Astrocyte of the spinal cord (primary cell): ENCODE results near the gene RIMS4.
A peak's percentile ranks its signal among the peaks of the same experiment; 100 is the strongest.

Source experiments
- DNase-seq: peaks from one replicate; pipeline ENCODE4 v3.0.0; 2011; ENCODE audit warnings: low read depth, low spot score
- H3K4me3 ChIP-seq: 2 replicates; pipeline ENCODE4 v1.5.1; 2011; ENCODE audit warnings: low read depth, mild to moderate bottlenecking, low read length, moderate library complexity
- CTCF ChIP-seq: IDR thresholded peaks from 2 replicates; pipeline ENCODE4 v1.5.1; 2012; ENCODE audit warnings: low read depth, mild to moderate bottlenecking, low read length, inconsistent platforms
- in situ Hi-C: cut with HindIII; loops from 2 replicates; pipeline ENCODE4 v1.10.0; 2017; ENCODE audit warnings: low sequenced_read_pairs

The RIMS4 gene

GRCh38 chr20:44809380-44810060 is 826 bp downstream of the RIMS4 start:
- no peak overlapping the region for H3K4me3 ChIP-seq
- DNase-seq: no peak
- TF ChIP-seq CTCF: no peak
- in situ Hi-C loops: no loop called here

DNA sequence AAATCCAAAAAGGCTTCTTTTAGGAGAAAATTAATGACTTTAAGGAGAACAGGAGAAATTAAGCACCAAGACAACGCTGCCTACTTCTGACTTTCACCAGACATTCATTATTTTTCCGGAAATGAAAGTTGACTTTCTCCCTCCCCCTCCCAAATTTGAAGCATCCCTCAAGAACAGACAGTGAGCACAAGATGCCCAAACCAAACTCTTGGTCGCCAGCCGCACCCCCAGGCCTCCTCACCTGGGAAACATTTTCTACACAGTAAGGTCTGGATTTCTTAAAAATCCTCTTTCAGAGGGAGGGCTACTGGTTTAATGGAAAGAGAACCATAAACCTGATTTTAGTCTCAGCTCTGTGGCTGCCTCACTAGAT is 2.7 kb downstream of the RIMS4 start:
- no peak for DNase-seq
- in situ Hi-C loops: no loop called here
- no peak overlapping the region for H3K4me3 ChIP-seq
- TF ChIP-seq CTCF: no peak

GRCh38 chr20:44807051-44807683 is 3.2 kb downstream of the RIMS4 start:
- H3K4me3 ChIP-seq: no peak overlapping the region
- DNase-seq: no peak
- in situ Hi-C loops: no loop called here
- no peak for TF ChIP-seq CTCF

DNA sequence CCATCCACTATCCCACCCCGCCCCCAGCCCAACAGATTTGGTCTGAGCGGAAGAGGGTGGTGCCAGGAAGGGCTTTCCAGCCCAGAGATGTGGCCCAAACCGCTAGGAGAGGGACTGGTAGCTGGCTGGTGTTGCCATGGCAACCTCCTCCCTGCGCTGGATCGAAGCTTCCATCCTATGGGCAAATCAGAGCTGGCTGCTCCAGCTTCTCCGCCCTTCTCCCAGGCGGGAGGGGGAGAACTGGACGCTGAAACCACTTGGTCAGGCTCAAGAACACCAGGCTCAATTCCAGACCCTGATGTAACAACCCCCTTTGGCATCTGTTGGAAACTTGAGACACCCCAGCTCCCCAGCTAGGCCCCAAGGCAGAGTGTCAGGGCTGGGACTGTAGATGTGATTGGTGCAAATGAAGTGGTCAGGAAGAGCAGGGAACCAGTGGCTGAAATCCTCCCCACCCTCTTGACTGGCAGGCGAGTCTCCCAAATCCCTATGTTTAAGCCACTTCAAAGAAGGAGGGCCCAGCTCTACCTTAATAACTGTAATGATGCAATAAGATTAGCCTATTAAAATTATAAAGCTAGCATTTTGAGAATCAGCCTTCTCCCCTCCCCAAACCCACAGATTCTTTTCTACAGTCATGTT is 4.2 kb downstream of the RIMS4 start:
- TF ChIP-seq CTCF: no peak
- DNase-seq: peak; percentile 1
- no peak overlapping the region for H3K4me3 ChIP-seq
- in situ Hi-C loops: no loop called here

- in situ Hi-C loops: no loop called here
- TF ChIP-seq CTCF: no peak
- DNase-seq: no peak
- no peak overlapping the region for H3K4me3 ChIP-seq
Observed at GRCh38 chr20:44805335-44805978, 4.9 kb downstream of the RIMS4 start.

DNA sequence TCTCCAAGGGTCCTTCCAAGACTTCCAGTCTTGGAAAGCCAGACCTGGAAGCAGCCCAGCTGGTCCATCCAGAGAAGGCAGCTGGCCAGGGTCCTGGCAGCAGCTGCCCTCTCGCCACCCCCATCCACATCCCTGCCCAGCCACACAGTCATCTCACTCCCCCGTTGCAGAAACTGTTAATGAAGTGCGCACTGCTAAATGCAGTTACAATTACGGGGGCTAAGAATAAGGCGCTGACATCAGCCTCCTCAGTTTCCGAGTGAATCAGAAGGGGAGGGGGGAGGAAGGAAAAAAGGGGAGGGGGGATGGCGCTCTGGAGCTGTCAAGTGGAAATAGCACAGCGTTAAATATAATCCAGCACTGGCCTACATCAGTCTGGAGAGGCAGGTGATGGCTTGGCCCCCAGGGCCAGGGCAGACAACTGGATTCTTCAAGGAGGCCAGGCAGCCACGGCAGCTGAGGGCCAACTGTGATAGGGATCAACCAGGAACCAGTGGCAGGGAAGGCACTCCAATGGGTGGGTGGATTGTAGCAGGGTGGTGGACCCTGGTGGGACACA is 6.9 kb downstream of the RIMS4 start:
- DNase-seq: no peak
- no peak overlapping the region for H3K4me3 ChIP-seq
- TF ChIP-seq CTCF: no peak
- in situ Hi-C loops: no loop called here
